Activated T-cell treated with anti-CD3 and anti-CD28 coated beads for 48 hours (primary cell): ENCODE measurements around the gene ANKRD44.
"Not testable (repeated sequence)": the region's sequence is repeated elsewhere in the genome, so short reads cannot be mapped to it uniquely, and the experiment has no call there.

Experiments
- DNase-seq: peaks from one replicate; pipeline ENCODE4 v3.0.0-alpha.2; 2020; ENCODE audit warnings: low read depth

Gene ANKRD44

GRCh38 chr2:197310271-197310985, at the start of gene ANKRD44:
Gene ANKRD44 (minus strand): TSS chr2:197310780. CDS start chr2:197310604, 176 bp downstream.
- peak; percentile 85 for DNase-seq

GRCh38 chr2:197359859-197360258, 49.3 kb upstream of the ANKRD44 start:
- DNase-seq: no peak

GRCh38 chr2:197358931-197359330, 48.4 kb upstream of the ANKRD44 start:
- no peak for DNase-seq

GRCh38 chr2:197357986-197358385, 47.4 kb upstream of the ANKRD44 start:
- DNase-seq: no peak

- DNase-seq: no peak
These were observed 45.6 kb upstream of the ANKRD44 start for GRCh38 chr2:197356136-197356535.

GRCh38 chr2:197354169-197354558, 43.6 kb upstream of the ANKRD44 start:
- no peak for DNase-seq

GRCh38 chr2:197353393-197354168, 43.0 kb upstream of the ANKRD44 start:
- no peak for DNase-seq

GRCh38 chr2:197349699-197350098, 39.1 kb upstream of the ANKRD44 start:
- no peak for DNase-seq

- no peak for DNase-seq
These were observed 38.3 kb upstream of the ANKRD44 start for GRCh38 chr2:197348721-197349360.

GRCh38 chr2:197345846-197346370, 35.3 kb upstream of the ANKRD44 start:
- no peak for DNase-seq

- not testable (repeated sequence) for DNase-seq
These were observed 33.4 kb upstream of the ANKRD44 start for GRCh38 chr2:197343968-197344367.

- no peak for DNase-seq
These were observed 30.0 kb upstream of the ANKRD44 start for GRCh38 chr2:197340591-197340990.

GRCh38 chr2:197339496-197340220, 29.1 kb upstream of the ANKRD44 start:
- DNase-seq: no peak

- no peak for DNase-seq
These were observed 28.4 kb upstream of the ANKRD44 start for GRCh38 chr2:197339016-197339415.

GRCh38 chr2:197332641-197333040, 22.1 kb upstream of the ANKRD44 start:
- DNase-seq: no peak

GRCh38 chr2:197328461-197328860, 17.9 kb upstream of the ANKRD44 start:
- DNase-seq: no peak

- DNase-seq: no peak
These were observed 17.0 kb upstream of the ANKRD44 start for GRCh38 chr2:197327472-197328098.

GRCh38 chr2:197327073-197327471, 16.5 kb upstream of the ANKRD44 start:
- no peak for DNase-seq

- no peak for DNase-seq
These were observed 14.2 kb upstream of the ANKRD44 start for GRCh38 chr2:197324801-197325200.

- no peak for DNase-seq
These were observed 12.4 kb upstream of the ANKRD44 start for GRCh38 chr2:197322724-197323720.
